GM12878 (cell line): ENCODE results near the gene MIA.

Experiments used
- CEBPB ChIP-seq, 2 experiments: fragments of 150-350 bp in 1 of 2; IDR thresholded peaks; 2 replicates each; pipeline ENCODE4 v1.6.1; 2012 to 2014; ENCODE audit warnings: low read depth in 2 of 2, low read length in 2 of 2, borderline replicate concordance in 1 of 2, inconsistent platforms in 1 of 2
- CREB1 ChIP-seq: IDR thresholded peaks from 2 replicates; pipeline ENCODE4 v1.6.1; 2012; ENCODE audit warnings: low read depth, mild to moderate bottlenecking, inconsistent platforms
- FOS ChIP-seq: IDR thresholded peaks from 3 replicates; pipeline ENCODE4 v1.6.1; 2011; ENCODE audit warnings: borderline replicate concordance; ENCODE audit not compliant: insufficient read length; ENCODE audit errors: extremely low read depth
- MTA3 ChIP-seq: IDR thresholded peaks from 2 replicates; pipeline ENCODE4 v1.6.1; 2012; ENCODE audit warnings: low read length, inconsistent platforms, borderline replicate concordance
- MYC ChIP-seq: IDR thresholded peaks from 2 replicates; pipeline ENCODE4 v1.6.1; 2011; ENCODE audit warnings: mild to moderate bottlenecking, low read length, moderate library complexity, inconsistent platforms; ENCODE audit not compliant: insufficient read depth, insufficient replicate concordance, insufficient read length, severe bottlenecking
- SREBF2 ChIP-seq: IDR thresholded peaks from 2 replicates; pipeline ENCODE4 v1.6.1; 2012; ENCODE audit warnings: mild to moderate bottlenecking, low read length
- TAF1 ChIP-seq: IDR thresholded peaks from 2 replicates; pipeline ENCODE4 v1.6.1; 2011; ENCODE audit warnings: mild to moderate bottlenecking, low read depth, low read length, borderline replicate concordance
- YY1 ChIP-seq: IDR thresholded peaks from 2 replicates; pipeline ENCODE4 v1.6.1; 2011; ENCODE audit warnings: low read depth, mild to moderate bottlenecking, low read length
- ZNF622 ChIP-seq: fragments of 450-650 bp; IDR thresholded peaks from 2 replicates; pipeline ENCODE4 v1.6.1; 2017; ENCODE audit warnings: mild to moderate bottlenecking, inconsistent platforms
- ZSCAN29 ChIP-seq: fragments of 450-650 bp; IDR thresholded peaks from 2 replicates; pipeline ENCODE4 v1.6.1; 2017; ENCODE audit warnings: mild to moderate bottlenecking, moderate library complexity
- TF ChIP-seq, protein P1 (sequence below), 3 experiments: IDR thresholded peaks in 2 of 3; conservative IDR thresholded peaks in 1 of 3; 2 replicates each; pipeline ENCODE4 v1.5.1; 2011; ENCODE audit warnings: low read depth in 3 of 3, low read length in 3 of 3, mild to moderate bottlenecking in 3 of 3, control low read depth in 2 of 3, moderate library complexity in 2 of 3, inconsistent platforms in 1 of 3, mixed read lengths in 1 of 3; ENCODE audit not compliant: control insufficient read depth in 2 of 3, insufficient read depth in 1 of 3; ENCODE audit errors: extremely low read depth in 1 of 3
- TF ChIP-seq, protein P2 (sequence below): IDR thresholded peaks from 2 replicates; pipeline ENCODE4 v1.6.1; 2012; ENCODE audit warnings: mild to moderate bottlenecking, low read depth, low read length

DNA sequence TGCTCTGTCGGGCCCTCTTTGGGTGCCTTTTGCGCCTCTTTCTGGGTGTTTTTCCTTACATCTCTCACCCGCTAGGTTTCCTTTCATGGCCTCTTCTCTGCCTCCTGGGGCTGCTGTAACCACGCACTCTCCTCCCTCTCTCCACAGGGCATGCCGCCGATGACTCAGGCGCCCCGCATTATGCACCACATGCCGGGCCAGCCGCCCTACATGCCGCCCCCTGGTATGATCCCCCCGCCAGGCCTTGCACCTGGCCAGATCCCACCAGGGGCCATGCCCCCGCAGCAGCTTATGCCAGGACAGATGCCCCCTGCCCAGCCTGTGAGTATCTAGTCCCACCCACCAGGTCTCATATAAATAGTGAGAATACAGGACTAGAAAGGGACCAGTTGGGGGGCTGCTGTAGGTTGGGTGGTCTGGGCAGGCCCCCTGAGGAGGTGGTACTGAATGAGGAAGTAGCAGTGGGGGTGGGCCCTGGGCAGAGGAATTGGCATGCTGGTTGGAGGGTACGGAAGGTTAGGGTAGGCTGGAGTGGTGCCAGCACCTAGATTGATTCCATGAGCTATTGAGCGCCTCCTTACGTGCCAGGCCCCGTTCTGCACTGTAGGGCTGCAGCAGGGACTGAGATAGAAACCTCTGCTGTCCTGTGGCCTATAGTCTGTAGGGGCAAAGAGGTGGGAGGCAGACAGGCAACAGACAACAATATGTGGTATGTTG is 12.4 kb upstream of the MIA start:
- TF ChIP-seq FOS: no peak
- TF ChIP-seq CEBPB (IDR thresholded peaks at IDR 0.05; ENCODE audit: borderline replicate concordance in 1 of 2, low read depth in 2 of 2, low read length in 2 of 2): no peak
- TF ChIP-seq YY1: no peak
- no peak for TF ChIP-seq TAF1
- TF ChIP-seq CREB1: no peak
- TF ChIP-seq, protein P1, sequence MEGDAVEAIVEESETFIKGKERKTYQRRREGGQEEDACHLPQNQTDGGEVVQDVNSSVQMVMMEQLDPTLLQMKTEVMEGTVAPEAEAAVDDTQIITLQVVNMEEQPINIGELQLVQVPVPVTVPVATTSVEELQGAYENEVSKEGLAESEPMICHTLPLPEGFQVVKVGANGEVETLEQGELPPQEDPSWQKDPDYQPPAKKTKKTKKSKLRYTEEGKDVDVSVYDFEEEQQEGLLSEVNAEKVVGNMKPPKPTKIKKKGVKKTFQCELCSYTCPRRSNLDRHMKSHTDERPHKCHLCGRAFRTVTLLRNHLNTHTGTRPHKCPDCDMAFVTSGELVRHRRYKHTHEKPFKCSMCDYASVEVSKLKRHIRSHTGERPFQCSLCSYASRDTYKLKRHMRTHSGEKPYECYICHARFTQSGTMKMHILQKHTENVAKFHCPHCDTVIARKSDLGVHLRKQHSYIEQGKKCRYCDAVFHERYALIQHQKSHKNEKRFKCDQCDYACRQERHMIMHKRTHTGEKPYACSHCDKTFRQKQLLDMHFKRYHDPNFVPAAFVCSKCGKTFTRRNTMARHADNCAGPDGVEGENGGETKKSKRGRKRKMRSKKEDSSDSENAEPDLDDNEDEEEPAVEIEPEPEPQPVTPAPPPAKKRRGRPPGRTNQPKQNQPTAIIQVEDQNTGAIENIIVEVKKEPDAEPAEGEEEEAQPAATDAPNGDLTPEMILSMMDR (IDR thresholded peaks at IDR 0.05 in 2 of 3, conservative IDR thresholded peaks at IDR 0.05 in 1 of 3; ENCODE audit: control insufficient read depth in 2 of 3, extremely low read depth in 1 of 3, insufficient read depth in 1 of 3, low read depth in 3 of 3, low read length in 3 of 3): no peak
- TF ChIP-seq ZSCAN29: no peak
- TF ChIP-seq ZNF622: no peak
- TF ChIP-seq, protein P2, sequence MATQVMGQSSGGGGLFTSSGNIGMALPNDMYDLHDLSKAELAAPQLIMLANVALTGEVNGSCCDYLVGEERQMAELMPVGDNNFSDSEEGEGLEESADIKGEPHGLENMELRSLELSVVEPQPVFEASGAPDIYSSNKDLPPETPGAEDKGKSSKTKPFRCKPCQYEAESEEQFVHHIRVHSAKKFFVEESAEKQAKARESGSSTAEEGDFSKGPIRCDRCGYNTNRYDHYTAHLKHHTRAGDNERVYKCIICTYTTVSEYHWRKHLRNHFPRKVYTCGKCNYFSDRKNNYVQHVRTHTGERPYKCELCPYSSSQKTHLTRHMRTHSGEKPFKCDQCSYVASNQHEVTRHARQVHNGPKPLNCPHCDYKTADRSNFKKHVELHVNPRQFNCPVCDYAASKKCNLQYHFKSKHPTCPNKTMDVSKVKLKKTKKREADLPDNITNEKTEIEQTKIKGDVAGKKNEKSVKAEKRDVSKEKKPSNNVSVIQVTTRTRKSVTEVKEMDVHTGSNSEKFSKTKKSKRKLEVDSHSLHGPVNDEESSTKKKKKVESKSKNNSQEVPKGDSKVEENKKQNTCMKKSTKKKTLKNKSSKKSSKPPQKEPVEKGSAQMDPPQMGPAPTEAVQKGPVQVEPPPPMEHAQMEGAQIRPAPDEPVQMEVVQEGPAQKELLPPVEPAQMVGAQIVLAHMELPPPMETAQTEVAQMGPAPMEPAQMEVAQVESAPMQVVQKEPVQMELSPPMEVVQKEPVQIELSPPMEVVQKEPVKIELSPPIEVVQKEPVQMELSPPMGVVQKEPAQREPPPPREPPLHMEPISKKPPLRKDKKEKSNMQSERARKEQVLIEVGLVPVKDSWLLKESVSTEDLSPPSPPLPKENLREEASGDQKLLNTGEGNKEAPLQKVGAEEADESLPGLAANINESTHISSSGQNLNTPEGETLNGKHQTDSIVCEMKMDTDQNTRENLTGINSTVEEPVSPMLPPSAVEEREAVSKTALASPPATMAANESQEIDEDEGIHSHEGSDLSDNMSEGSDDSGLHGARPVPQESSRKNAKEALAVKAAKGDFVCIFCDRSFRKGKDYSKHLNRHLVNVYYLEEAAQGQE: no peak
- TF ChIP-seq MTA3: no peak
- no peak for TF ChIP-seq MYC
- no peak for TF ChIP-seq SREBF2
